DND-41 (cell line): ENCODE results near the gene SLC44A3.

Experiments used
- ATAC-seq: fragments of 200-7000 bp; cut with Tn5 transposase; 3 replicates; pipeline ENCODE4 v1.9.1; 2021; ENCODE audit warnings: low read depth; ENCODE audit not compliant: insufficient read depth
- DNase-seq: peaks from one replicate; pipeline ENCODE4 v3.0.0-alpha.2; 2020
- H2AFZ ChIP-seq: 2 replicates; pipeline ENCODE4 v1.6.0; 2012; ENCODE audit warnings: low read depth, low read length
- H3K27ac ChIP-seq: 2 replicates; pipeline ENCODE4 v1.5.1; 2012; ENCODE audit warnings: low read length, inconsistent platforms
- H3K27me3 ChIP-seq: fragments of 200-600 bp; sonication (generic); 2 replicates; pipeline ENCODE4 v1.6.0; 2012; ENCODE audit warnings: low read length, mild to moderate bottlenecking, inconsistent platforms; ENCODE audit not compliant: insufficient read depth, poor library complexity
- H3K36me3 ChIP-seq: 2 replicates; pipeline ENCODE4 v1.5.1; 2012; ENCODE audit warnings: low read length, inconsistent platforms; ENCODE audit not compliant: insufficient read depth
- H3K4me1 ChIP-seq: 2 replicates; pipeline ENCODE4 v1.5.1; 2012; ENCODE audit warnings: mild to moderate bottlenecking, low read length; ENCODE audit not compliant: insufficient read depth
- H3K4me2 ChIP-seq: 2 replicates; pipeline ENCODE4 v1.6.0; 2012; ENCODE audit warnings: mild to moderate bottlenecking, moderate library complexity, low read length, inconsistent platforms; ENCODE audit not compliant: insufficient read depth
- H3K4me3 ChIP-seq, 2 experiments: fragments of 200-600 bp in 1 of 2; shearing (Covaris generic) in 1 of 2; 2 replicates each; pipeline ENCODE4 v1.5.1; 2012 to 2016; ENCODE audit warnings: inconsistent platforms in 2 of 2, low read length in 2 of 2, mild to moderate bottlenecking in 2 of 2, low read depth in 1 of 2, moderate library complexity in 1 of 2
- H3K79me2 ChIP-seq: 2 replicates; pipeline ENCODE4 v1.6.0; 2012; ENCODE audit warnings: low read length, inconsistent platforms; ENCODE audit not compliant: insufficient read depth
- H3K9ac ChIP-seq: 2 replicates; pipeline ENCODE4 v1.6.0; 2012; ENCODE audit warnings: low read depth, mild to moderate bottlenecking, inconsistent platforms, low read length, moderate library complexity
- H3K9me3 ChIP-seq: 2 replicates; pipeline ENCODE4 v1.5.1; 2012; ENCODE audit warnings: low read length, moderate library complexity, mild to moderate bottlenecking, inconsistent platforms; ENCODE audit not compliant: insufficient read depth, severe bottlenecking
- H4K20me1 ChIP-seq: 2 replicates; pipeline ENCODE4 v1.6.0; 2012; ENCODE audit warnings: low read length; ENCODE audit not compliant: insufficient read depth
- CTCF ChIP-seq: IDR thresholded peaks from 2 replicates; pipeline ENCODE4 v1.5.1; 2012; ENCODE audit warnings: borderline replicate concordance, low read length, moderate library complexity, mild to moderate bottlenecking; ENCODE audit not compliant: poor library complexity, severe bottlenecking; ENCODE audit errors: extremely low read depth
- EZH2 ChIP-seq: IDR thresholded peaks from 3 replicates; pipeline ENCODE4 v1.6.1; 2012; ENCODE audit warnings: borderline replicate concordance, low read depth, mild to moderate bottlenecking, moderate library complexity, low read length, inconsistent platforms; ENCODE audit not compliant: severe bottlenecking

SLC44A3 gene

GRCh38 chr1:94887603-94888171 is 67.5 kb downstream of the SLC44A3 start:
- TF ChIP-seq CTCF (no peak), EZH2 (no peak)
- Histone ChIP-seq H3K36me3 (no peaks in the 10 kb centered on the region), H2AFZ (no peak overlapping the region; the same call in 1 of the 2 replicates), H3K9ac (no peak overlapping the region), H3K79me2 (no peaks in the 10 kb centered on the region), H3K9me3 (no peaks in the 10 kb centered on the region), H3K27me3 (no peaks in the 10 kb centered on the region), H3K4me2 (no peak overlapping the region), H3K27ac (no peak overlapping the region), H4K20me1 (no peaks in the 10 kb centered on the region), H3K4me1 (peaks cover 16% of the 10 kb centered on the region), H3K4me3 (no peak overlapping the region)
- DNase-seq, result no peak
- ATAC-seq, result no peak

GRCh38 chr1:94888201-94888600 is 68.0 kb downstream of the SLC44A3 start:
- H3K4me3 ChIP-seq, result no peak overlapping the region
- H3K4me2 ChIP-seq, result no peak overlapping the region
- no peaks in the 10 kb centered on the region for H4K20me1 ChIP-seq
- no peaks in the 10 kb centered on the region for H3K79me2 ChIP-seq
- no peak overlapping the region for H3K27ac ChIP-seq
- H3K36me3 ChIP-seq, result no peaks in the 10 kb centered on the region
- H3K9ac ChIP-seq, result no peak overlapping the region
- ATAC-seq, result no peak
- no peak for DNase-seq
- no peaks in the 10 kb centered on the region for H3K9me3 ChIP-seq
- no peaks in the 10 kb centered on the region for H3K27me3 ChIP-seq
- peaks cover 12% of the 10 kb centered on the region for H3K4me1 ChIP-seq
- no peak overlapping the region for H2AFZ ChIP-seq
- TF ChIP-seq CTCF, result no peak
- no peak for TF ChIP-seq EZH2

GRCh38 chr1:94892604-94893254 is 72.6 kb downstream of the SLC44A3 start:
- Histone ChIP-seq H3K9me3 (no peaks in the 10 kb centered on the region), H3K4me3 (no peak overlapping the region), H3K27ac (no peak overlapping the region), H3K27me3 (no peaks in the 10 kb centered on the region), H3K79me2 (no peaks in the 10 kb centered on the region), H4K20me1 (no peaks in the 10 kb centered on the region), H2AFZ (no peak overlapping the region), H3K4me2 (no peak overlapping the region), H3K4me1 (no peaks in the 10 kb centered on the region), H3K9ac (no peak overlapping the region), H3K36me3 (no peaks in the 10 kb centered on the region)
- DNase-seq, result no peak
- no peak for ATAC-seq
- no peak for TF ChIP-seq CTCF
